ENCODE measurements around the gene TTC28. TPM values are rescaled to one million over a fixed set of nuclear protein-coding genes. Genes with fewer than 3 reads are reported as not detected.

TTC28 gene
- polyA plus RNA-seq, 5 donors, result 27.1 to 42.4 (median 37.1) TPM

GRCh38 chr22:28025866-28026575, 653.6 kb downstream of the TTC28 start:
- no peak for DNase-seq

- DNase-seq, result no peak
Measured at GRCh38 chr22:28025333-28025732, 654.3 kb downstream of the TTC28 start.

GRCh38 chr22:28024422-28024888, 655.2 kb downstream of the TTC28 start:
- no peak for DNase-seq

GRCh38 chr22:28023774-28024173, 655.9 kb downstream of the TTC28 start:
- DNase-seq, result no peak

GRCh38 chr22:28023036-28023435, 656.6 kb downstream of the TTC28 start:
- no peak for DNase-seq

GRCh38 chr22:28021998-28022660, 657.5 kb downstream of the TTC28 start:
- DNase-seq, result no peak

- no peak for DNase-seq
Measured at GRCh38 chr22:28021116-28021997, 658.3 kb downstream of the TTC28 start.

GRCh38 chr22:28019881-28020861, 659.5 kb downstream of the TTC28 start:
- peak in 1 of 2 donors; percentile 53 for DNase-seq

- no peak for DNase-seq
Measured at GRCh38 chr22:28019360-28019759, 660.3 kb downstream of the TTC28 start.

- DNase-seq, result no peak
Measured at GRCh38 chr22:28018461-28018927, 661.1 kb downstream of the TTC28 start.

GRCh38 chr22:28017859-28018258, 661.8 kb downstream of the TTC28 start:
- DNase-seq, result no peak

GRCh38 chr22:28017558-28017820, 662.2 kb downstream of the TTC28 start:
- DNase-seq, result no peak

- DNase-seq, result no peak
Measured at GRCh38 chr22:28016781-28017557, 662.7 kb downstream of the TTC28 start.

GRCh38 chr22:28015676-28016601, 663.7 kb downstream of the TTC28 start:
- DNase-seq, result no peak

GRCh38 chr22:28015046-28015425, 664.6 kb downstream of the TTC28 start:
- DNase-seq, result no peak

- no peak for DNase-seq
Measured at GRCh38 chr22:28014211-28015045, 665.2 kb downstream of the TTC28 start.

- DNase-seq, result no peak
Measured at GRCh38 chr22:28013611-28014010, 666.0 kb downstream of the TTC28 start.

GRCh38 chr22:28012832-28013460, 666.7 kb downstream of the TTC28 start:
- DNase-seq, result no peak

Data from right lung (tissue), 5 donors.